Cardiac muscle cell (in vitro differentiated cells and primary cell): ENCODE measurements around the gene AUTS2. TPM values are rescaled to one million over a fixed set of nuclear protein-coding genes. Genes with fewer than 3 reads are reported as not detected.

Source experiments
- DNase-seq, 2 donors: peaks; one replicate each; pipeline versions ENCODE4 v3.0.0 to v3.0.0-alpha.2; 2010 to 2017; ENCODE audit warnings: low read depth in 1 of 2, low spot score in 1 of 2
- H3K27ac ChIP-seq: fragments of 200-600 bp; sonication (generic); 2 replicates; pipeline ENCODE4 v1.5.1; 2016
- H3K27me3 ChIP-seq: fragments of 200-600 bp; sonication (generic); 2 replicates; pipeline ENCODE4 v1.6.0; 2016; ENCODE audit warnings: control low read depth
- H3K36me3 ChIP-seq: fragments of 200-600 bp; sonication (generic); 2 replicates; pipeline ENCODE4 v1.5.1; 2016; ENCODE audit warnings: control low read depth
- H3K4me1 ChIP-seq: fragments of 200-600 bp; sonication (generic); 2 replicates; pipeline ENCODE4 v1.8.1; 2017; ENCODE audit warnings: low read depth, mild to moderate bottlenecking, mixed run types
- H3K4me3 ChIP-seq: fragments of 200-600 bp; sonication (generic); 2 replicates; pipeline ENCODE4 v1.5.1; 2016; ENCODE audit warnings: mild to moderate bottlenecking
- H3K9me3 ChIP-seq: fragments of 200-600 bp; sonication (generic); 2 replicates; pipeline ENCODE4 v1.5.1; 2017; ENCODE audit warnings: low read depth, mild to moderate bottlenecking, control low read depth
- polyA plus RNA-seq: library from polyadenylated mRNA; unstranded; fragments of >200 nt; fragmentation: Nextera tagmentation; extraction: Ambion mirVana; gene quantifications from 2 replicates; pipeline ENCODE4 v1.2.1, GENCODE V29; 2016
- total RNA-seq: library from RNA; depleted of rRNA; stranded (reverse); fragments of >200 nt; gene quantifications from 2 replicates; pipeline ENCODE4 v1.2.3, GENCODE V29; 2016
- TF ChIP-seq, protein P1 (sequence below): IDR thresholded peaks from 2 replicates; pipeline ENCODE4 v1.5.1; 2012; ENCODE audit warnings: low read depth, mild to moderate bottlenecking, low read length

AUTS2 gene
- total and polyA plus RNA-seq, 2 experiments from 2014 or later = 41.0 to 45.5 TPM

DNA sequence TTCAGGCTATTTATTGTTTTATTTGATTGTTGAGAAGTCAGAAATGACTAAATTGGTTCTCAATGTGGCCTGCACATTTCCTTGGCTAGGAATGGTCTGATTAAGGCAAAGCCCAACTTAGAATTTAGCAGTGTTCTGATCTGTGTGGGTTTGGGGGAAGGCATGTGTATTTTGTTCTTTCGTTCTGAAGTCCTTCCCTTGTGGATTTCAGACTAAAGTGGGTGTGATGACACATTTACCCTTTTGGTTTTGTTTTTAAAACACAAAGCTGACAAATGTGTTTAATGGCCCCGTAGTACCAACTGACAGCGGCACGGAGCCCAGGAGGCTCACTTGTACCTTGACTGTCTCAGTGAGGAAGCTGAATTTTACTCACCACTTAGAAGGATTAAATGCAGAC, 1081.4 kb downstream of the AUTS2 start:
- peaks cover 68% of the 10 kb centered on the region for H3K27me3 ChIP-seq
- DNase-seq = no peak
- TF ChIP-seq, protein P1, sequence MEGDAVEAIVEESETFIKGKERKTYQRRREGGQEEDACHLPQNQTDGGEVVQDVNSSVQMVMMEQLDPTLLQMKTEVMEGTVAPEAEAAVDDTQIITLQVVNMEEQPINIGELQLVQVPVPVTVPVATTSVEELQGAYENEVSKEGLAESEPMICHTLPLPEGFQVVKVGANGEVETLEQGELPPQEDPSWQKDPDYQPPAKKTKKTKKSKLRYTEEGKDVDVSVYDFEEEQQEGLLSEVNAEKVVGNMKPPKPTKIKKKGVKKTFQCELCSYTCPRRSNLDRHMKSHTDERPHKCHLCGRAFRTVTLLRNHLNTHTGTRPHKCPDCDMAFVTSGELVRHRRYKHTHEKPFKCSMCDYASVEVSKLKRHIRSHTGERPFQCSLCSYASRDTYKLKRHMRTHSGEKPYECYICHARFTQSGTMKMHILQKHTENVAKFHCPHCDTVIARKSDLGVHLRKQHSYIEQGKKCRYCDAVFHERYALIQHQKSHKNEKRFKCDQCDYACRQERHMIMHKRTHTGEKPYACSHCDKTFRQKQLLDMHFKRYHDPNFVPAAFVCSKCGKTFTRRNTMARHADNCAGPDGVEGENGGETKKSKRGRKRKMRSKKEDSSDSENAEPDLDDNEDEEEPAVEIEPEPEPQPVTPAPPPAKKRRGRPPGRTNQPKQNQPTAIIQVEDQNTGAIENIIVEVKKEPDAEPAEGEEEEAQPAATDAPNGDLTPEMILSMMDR = no peak

DNA sequence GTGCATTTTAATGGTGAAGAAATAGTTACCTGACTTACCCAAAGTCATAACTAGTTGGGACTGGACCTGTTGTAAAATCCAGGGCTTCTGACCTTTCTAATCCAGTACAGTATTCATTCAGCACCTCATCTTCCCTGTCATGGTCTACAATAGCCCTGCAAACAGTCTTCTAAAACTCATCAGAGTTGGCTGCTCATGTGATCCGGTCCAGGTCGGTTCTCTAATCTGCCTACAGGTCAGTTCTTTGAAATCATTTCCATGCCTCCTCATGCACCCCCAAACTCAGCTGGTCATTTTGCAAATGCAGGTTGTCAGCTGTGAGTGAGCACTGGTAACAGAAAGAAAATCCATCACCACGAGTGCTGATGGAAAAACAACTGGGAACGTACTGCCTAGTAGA, 1082.0 kb downstream of the AUTS2 start:
- Histone ChIP-seq H3K4me3 (no peak overlapping the region), H3K36me3 (no peaks in the 10 kb centered on the region), H3K27ac (no peak overlapping the region), H3K9me3 (no peaks in the 10 kb centered on the region), H3K4me1 (peaks cover 9% of the 10 kb centered on the region), H3K27me3 (peaks cover 71% of the 10 kb centered on the region)
- DNase-seq = no peak
- TF ChIP-seq, protein P1 = no peak

More for the DNA sequence above, 1081.4 kb downstream of the AUTS2 start:
- H3K36me3 ChIP-seq = no peaks in the 10 kb centered on the region
- H3K9me3 ChIP-seq = no peaks in the 10 kb centered on the region
- no peak overlapping the region for H3K27ac ChIP-seq
- H3K4me1 ChIP-seq = peaks cover 9% of the 10 kb centered on the region
- no peak overlapping the region for H3K4me3 ChIP-seq

DNA sequence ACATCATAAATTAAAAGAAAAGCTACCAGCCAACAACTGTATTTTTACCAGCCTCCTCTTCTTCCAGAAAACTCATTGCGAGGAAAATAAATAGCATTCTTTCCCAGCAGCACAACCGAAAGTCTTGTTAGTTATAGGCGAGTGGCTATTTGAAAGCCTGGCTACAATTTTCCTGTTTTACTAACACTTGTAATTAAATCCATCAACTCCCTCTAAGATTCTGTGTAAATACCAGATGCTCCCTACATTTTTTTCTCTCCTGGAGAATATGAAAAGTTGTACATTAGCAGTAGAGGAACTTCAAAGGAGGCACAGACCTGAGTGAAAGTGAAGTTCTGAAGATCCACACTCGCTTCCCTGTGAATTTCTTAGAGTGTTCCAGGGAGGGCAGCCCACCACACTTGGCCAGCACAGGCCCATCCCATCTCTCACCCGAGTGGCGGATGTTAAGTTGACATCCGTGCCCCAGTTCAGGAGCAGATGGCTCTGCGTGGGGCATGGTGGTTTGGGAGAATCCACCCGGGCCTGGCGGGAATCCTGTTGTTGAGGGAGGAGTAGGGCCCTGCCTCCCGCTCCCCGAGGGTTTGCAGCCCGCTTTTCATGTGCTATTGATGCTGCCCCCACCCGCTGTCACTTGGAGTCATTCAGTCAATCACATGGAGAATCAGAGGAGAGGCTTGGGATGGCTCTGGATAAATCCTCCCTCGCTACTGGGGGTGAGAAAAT, 1082.6 kb downstream of the AUTS2 start:
- TF ChIP-seq, protein P1 = no peak
- Histone ChIP-seq H3K4me3 (no peak overlapping the region), H3K27ac (no peak overlapping the region), H3K27me3 (peaks cover 68% of the 10 kb centered on the region), H3K4me1 (peaks cover 9% of the 10 kb centered on the region), H3K9me3 (no peaks in the 10 kb centered on the region), H3K36me3 (no peaks in the 10 kb centered on the region)
- no peak for DNase-seq

DNA sequence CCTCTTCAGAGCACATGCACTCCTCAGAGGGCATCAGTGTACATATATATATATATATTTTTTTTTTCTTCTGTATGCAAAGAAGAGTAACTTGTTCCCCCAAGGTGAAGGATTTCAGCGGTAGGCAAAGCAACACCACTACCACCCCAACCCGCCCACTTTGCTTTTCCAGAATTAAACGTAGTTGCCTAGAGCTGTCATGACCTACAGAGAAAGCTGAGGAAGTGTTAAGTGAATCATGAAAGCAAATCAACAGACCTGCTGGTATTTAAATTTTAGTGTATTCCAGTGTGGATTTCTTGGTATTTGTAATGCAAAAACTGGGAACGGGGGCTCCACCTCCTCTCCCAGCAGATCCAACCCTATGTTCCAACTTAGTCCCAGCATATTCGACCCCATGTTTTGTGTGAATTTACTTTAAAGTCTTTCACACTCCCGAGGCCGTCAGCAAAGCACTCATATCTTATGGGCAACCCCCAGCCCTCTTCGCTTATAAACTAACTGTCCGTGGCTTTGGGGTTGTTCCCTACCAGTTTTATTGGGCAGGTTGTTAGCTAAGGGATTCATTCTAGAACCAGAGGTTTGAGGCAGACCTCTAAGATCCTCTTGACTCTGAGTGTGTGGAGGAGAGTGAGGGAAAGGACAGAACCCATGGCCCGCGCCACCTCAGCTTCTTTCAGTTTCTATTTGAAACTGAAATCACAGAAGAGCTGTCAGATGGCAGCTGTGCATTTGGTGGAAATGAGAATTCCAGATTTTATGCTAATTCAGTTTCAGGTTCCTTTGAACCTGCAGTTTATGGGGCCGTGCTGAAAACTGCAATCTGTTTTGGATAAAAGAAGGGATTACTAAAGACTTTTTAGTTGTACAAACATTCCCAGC, 1083.4 kb downstream of the AUTS2 start:
- no peak for DNase-seq
- Histone ChIP-seq H3K36me3 (no peaks in the 10 kb centered on the region), H3K9me3 (no peaks in the 10 kb centered on the region), H3K4me3 (no peak overlapping the region), H3K27me3 (peaks cover 71% of the 10 kb centered on the region), H3K27ac (no peak overlapping the region), H3K4me1 (peaks cover 9% of the 10 kb centered on the region)
- TF ChIP-seq, protein P1 = no peak

DNA sequence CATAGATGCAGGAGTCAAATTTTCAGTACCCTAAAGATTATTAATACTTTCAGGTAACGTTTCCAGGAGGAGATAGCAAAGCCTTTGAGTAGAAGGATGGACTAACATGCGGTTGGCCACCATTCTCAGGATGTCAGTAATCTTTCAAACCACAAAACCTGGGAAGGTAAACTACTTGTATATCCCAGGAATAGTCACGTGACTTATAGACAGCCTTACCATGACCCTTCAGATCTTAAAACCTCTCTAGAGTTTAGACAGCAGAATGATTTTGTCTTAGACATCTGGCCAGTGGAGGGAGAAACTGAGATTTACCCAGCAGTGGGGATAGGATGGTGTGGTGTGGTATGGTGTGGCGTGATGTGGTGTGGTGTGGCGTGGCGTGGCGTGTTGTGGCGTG, 1085.9 kb downstream of the AUTS2 start:
- peaks cover 9% of the 10 kb centered on the region for H3K4me1 ChIP-seq
- no peaks in the 10 kb centered on the region for H3K36me3 ChIP-seq
- no peak for DNase-seq
- no peaks in the 10 kb centered on the region for H3K9me3 ChIP-seq
- TF ChIP-seq, protein P1 = no peak
- no peak overlapping the region for H3K27ac ChIP-seq
- no peak overlapping the region for H3K4me3 ChIP-seq
- peaks cover 62% of the 10 kb centered on the region for H3K27me3 ChIP-seq
